ENCODE data around the gene PHF21B.

PHF21B gene

DNA sequence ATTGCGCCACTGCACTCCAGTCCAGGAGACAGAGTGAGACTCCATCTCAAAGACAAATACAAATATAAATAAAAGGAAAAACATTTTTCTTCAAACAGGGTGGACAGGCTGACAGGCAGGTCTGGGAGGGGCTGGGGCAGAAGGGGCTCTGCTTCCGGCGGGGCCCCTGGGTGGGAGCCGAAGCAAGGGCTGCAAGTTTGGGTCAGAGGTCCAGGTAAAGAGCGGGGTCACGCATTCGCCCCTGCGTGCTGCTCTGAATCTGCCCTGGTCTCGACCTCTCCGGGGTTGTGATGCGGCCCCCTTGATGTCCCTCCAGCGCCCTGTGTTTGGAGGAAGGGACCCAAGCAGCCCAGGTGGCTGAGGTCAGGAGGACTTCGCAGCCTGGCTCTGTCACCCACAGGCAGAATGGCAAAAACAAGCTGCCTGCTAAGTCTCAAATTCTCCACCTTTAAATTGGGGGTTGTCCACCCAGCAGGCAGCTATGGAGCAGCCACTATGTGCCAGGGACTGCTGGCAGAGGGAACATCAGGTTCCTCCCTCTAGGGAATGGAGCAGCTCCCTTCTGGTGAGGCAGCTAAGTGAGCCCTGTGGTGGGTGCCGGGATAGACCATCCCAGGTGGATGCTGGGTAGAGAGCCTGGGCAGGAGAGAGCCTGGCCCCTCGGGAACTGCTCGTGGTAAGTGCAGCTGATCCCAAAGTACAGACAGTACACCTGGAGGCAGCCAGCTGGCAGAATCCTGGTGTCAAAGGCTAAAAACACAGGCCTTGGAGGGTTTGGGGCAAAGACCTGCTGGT lies 10.3 kb upstream of the PHF21B start:
- DNase-seq (ENCODE audit: extremely low read depth in 1 of 2, low read depth in 1 of 2): no peak

DNA sequence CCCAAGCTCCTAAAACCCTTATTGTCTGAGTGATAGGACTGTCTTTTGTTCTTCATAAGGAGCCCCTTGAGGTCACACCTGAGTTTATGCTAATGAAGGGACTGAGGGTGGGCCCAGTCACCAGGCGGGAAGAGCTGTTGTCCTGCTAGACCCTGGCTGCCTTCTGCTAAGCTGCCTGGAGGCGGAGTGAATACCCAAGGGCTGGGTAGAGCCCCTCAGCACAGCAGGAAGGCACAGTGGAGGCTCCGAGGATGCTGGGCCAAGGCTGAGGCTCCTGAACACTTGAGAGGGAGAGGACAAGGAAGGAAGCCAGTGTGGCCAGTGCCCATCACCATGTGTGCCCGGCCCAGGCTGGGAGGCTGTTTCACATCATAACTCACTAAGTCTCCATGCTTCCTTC lies 4.8 kb upstream of the PHF21B start:
- no peak for DNase-seq (ENCODE audit: extremely low read depth in 1 of 2, low read depth in 1 of 2)

DNA sequence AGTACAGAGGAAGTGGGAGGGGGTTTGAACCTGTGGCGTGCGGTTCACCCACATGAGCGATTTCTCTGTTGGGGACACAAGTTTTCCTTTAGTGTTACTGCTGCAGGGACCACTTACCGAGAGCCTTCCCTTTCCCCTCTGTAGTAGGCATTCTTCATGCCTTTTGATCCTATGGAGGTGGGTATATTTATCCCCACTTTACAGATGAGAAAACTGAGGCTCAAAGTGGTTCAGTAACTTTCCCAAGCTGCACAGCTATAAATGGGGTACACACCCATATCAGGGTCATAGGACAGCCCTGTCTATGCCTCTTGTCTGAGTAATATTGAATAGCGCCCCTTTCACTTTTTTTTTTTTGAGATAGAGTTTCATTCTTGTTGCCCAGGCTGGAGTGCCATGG lies 3.3 kb upstream of the PHF21B start:
- DNase-seq (ENCODE audit: extremely low read depth in 1 of 2, low read depth in 1 of 2): no peak

DNA sequence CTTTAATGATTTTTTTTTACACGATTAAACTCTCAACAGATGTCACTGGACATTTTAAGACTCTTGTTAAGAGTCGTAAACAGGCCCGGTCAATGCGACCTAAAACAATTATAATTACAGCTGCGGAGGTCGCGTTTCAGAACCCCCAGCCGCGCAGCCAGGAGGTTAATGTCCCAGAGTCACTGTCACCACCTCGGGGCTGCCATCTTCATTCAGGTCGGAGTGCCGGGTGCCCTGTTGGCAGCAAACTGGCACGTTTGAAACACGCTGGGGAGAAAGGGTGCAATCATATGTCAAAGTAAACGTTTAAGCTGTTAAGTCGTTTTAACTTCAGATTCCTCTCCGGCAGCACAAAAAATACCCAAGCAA lies 711 bp upstream of the PHF21B start:
- DNase-seq (ENCODE audit: extremely low read depth in 1 of 2, low read depth in 1 of 2): no peak

DNA sequence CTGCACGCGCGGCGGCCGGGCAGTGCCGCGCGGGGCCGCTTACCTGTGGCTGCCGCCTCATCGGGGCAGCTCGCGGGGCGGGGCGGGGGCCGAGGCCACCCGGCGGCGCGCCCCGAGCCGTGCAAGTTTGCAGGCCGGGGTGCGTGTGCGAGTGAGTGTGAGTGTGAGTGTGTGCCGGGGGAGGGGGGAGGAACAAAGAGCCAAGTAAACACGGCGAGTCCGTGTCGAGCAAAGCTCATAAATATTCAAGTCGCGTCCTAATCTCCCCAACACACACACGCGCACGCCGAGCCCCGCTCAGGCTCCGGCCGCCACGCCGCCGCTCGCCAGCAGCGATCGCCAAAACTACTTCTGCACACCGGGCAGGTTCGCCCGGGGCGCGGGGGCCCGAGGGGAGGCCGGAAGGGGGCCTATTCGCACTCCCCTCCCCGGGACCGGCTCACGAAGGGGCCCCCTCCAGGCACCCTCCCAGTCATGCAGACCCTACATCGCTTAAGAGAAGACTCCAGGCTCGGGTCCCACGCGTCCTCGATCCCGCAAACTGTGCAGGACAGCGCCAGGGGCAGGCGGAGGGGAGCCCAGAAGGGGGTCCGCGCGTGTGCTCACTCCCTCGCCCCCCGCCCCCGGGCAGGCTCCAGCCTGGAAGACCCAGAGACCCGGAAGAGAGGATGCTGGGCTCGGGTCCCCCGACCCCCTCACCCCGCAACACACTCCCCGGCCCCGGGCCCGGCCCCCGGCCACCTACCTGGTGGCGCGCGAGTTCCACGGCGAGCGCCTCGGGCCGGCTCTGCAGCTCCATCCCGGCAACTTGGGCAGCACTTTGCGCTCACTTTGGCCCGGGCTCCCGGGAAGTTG lies 827 bp downstream of the PHF21B start:
- no peak for DNase-seq (ENCODE audit: extremely low read depth in 1 of 2, low read depth in 1 of 2)

DNA sequence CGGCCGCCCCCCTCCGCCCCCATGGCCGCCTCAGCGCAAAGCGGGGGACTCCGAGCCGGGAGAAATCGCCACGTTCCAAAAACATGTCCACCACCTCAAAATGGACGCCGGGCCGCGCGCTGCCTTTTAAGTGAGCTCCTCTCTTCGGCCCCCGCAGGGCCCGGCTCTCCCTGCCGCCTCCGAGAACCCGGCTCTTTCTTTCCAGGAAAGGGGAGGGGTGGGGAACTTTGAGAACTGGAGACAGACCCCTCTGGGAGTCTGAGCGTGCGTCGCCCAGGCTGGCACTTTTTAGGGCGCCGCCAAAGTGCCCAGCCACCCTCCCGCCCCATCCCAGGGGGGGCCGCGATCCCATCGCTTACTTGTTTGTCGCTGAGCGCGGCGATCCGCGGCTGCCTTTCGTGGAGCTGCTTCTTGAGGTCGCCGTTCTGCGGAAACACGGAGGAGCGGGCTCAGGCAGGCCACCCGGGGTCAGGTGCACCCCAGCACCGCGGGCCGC lies 1.6 kb downstream of the PHF21B start:
- DNase-seq (ENCODE audit: extremely low read depth in 1 of 2, low read depth in 1 of 2): no peak

DNA sequence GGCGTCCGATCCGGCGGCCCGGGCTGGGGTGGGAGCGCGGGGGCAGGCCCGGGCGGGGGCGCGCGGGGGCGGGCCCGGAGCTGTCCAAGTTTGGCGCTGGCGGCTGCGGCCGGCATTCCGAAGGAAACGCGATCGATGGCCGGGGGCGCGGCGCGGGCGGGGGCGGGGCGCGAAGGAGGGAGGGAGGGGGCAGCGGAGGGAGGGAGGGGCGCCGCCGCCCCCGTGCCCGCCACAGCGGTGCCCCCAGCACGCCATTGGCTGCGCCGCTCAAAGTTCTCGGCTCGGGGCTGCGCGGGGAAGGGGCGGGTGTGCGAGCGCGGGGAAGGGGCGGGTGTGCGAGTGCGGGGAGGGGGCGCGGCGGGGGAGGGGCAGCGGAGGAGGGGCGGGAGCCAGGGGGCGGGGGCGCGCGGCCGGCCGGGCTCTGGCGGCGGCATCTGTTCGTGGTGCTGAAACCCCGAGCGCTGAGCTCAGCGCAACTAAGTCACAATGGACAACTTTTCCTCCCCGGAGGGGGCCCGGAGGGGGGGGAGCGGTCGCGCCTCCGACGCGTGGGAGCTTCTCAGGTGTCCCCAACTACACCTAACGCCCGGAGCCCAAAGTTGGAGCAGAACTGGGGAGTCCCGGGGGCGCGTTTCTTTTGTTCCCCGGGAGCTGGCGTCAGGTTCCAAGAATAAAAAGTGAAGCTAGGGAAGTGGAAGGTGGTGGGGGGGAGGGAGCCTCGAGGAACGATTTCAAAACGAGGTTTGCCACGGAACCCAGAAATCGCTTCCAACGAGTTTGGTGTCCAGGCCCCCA lies 2.2 kb downstream of the PHF21B start:
- no peak for DNase-seq (ENCODE audit: extremely low read depth in 1 of 2, low read depth in 1 of 2)

DNA sequence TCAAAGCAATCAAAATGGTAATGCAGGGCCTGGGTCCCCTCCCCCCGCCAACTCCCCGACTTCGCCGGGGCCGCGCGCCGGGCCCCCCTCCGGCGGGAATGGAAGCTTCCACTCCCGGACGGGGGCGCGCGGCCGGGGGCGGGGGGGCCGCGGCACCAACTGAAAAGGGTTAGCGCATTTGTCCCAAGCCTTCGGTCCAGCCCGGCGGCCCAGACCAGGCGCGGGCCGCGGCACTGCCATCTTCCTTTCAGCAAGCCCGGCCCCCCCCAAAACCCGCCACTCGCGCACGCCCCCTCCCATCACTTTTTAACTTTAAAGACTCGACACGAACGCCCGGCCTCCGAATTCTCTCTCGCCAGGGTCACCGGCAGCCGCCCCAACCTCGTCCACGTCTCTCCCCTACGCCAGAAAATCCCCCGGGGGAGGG lies 2.8 kb downstream of the PHF21B start:
- no peak for DNase-seq (ENCODE audit: extremely low read depth in 1 of 2, low read depth in 1 of 2)

DNA sequence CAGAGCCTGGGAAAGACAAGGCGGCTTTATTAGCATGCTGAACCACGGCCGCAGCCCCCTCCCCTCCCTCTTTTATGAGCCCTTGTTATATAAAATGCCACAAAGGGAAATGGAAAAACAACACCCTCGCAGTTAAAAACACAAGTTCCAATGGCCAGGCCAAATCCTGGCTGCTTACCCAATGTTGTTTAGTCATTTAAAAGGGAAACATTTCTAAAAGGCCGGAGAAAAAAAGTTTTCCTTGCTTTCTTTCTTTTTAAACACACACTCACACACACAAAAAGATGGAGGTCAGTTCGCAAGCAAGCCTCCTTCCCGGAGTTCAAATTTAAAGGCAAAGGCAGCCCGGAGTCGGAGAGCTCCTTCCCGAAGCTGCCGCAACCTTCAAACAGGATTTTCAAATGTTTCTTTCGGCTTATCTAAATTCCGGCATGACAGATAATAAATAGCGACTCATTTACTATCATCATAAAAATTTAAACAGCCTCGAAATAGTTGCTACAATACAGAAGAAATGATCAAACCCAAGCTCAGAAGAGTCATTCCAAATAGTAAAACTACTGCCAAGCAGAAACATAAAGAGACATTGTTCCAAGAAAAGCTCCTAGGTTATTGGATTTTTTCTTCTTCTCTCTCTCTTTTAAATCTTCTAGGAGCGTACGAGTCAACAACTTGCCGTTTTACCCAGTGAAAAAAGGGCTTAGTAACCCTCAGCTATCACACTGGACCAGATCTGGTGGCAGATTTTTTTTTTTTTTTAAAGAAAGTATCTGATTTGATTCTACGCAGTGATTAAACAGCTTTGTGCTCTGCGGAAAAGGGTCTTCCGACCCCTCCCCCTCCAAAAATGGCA lies 3.5 kb downstream of the PHF21B start:
- DNase-seq (ENCODE audit: extremely low read depth in 1 of 2, low read depth in 1 of 2): no peak

DNA sequence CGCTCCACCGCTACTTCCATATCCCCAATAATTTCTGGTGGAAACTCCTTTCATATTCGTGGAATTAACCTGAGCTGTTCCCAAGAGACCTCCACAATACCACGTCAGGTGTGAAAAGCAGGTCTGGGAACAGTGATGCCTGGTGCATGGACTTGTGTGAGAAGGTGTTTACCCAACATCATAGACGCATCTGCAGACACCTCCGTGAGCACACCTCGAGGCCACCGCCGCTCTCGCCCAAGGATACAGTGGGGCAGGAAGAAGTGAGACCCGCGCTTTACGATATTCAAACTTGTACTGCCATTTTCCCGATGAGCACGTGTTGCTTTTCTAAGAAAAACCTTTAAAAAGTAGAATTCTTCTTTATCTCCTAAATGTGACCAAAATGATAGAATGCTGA lies 8.2 kb downstream of the PHF21B start:
- no peak for DNase-seq (ENCODE audit: extremely low read depth in 1 of 2, low read depth in 1 of 2)

DNA sequence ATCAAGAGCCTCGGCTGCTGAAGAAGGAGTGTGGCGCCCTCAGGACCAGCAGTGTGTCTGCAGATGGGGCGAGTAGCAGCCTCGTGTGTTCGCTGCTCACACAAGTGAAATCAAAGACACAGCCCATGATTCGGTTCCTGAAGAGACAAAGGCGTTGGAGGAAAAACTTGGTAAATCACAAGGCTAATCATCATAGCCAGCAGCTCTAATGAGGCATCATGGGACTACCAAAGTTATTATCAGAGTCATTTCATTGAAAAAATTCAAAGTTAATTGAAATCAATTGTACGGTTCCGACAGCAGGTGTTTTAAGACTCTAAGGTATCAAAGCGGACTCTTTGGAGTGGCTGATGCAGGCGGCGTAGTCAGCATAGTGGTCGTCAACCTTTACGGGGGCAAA lies 9.5 kb downstream of the PHF21B start:
- no peak for DNase-seq (ENCODE audit: extremely low read depth in 1 of 2, low read depth in 1 of 2)

DNA sequence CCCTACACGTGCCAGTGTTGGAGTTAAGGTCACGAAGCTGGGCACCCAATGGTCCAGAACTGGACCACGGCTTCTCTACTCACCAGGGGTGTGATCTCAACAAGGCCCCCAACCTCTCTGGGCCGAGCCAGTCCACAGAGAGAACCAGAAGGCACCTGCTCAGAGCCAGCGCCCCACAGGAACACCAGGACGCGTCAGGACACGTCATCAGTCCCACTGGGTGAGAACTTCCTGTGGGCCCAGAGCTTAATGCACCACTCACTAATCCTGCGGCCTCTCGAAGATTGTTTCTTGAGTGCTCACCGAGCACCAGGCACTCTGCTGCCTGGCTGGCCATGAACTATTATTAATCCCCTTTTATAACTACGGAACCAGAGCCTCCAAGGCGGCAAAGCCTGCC lies 10.1 kb downstream of the PHF21B start:
- no peak for DNase-seq (ENCODE audit: extremely low read depth in 1 of 2, low read depth in 1 of 2)

DNA sequence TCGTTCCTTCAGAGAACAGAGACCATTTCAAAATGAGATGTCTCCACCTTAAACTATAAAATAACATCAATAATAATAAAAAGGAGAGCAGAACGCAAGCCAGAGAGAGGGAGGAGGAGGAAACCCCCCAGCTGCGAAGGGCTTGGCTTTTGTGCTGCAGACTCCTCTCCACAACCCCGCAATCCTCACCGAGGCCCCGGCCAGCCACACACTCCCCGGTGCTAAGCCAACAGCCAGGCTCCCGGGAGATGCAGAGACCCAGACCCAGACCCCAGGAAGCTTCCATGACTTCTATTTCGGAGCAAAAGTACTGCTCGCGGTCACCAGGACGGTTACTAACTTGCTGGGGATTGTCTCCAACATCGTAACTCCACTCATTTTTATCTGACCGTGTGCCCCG lies 10.6 kb downstream of the PHF21B start:
- no peak for DNase-seq (ENCODE audit: extremely low read depth in 1 of 2, low read depth in 1 of 2)

DNA sequence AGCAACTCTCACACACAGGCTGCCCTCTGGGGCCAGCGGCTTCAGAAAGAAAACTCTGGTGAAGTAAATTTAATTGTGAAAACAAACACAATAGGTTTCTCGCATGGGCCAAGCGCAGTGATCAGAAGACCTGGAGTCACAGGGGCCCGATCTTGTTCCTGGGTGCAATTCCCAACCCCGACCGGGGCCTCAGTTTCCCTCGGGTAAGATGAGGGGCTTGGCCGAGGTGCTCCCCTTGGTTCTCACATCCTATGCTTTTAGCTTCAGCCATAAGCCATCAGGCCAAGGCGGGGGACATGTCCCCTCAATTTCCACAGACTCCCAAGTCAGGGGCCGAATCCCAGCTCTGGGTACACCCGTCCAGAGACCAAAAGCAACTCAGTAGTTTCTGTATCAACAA lies 11.5 kb downstream of the PHF21B start:
- no peak for DNase-seq (ENCODE audit: extremely low read depth in 1 of 2, low read depth in 1 of 2)

DNA sequence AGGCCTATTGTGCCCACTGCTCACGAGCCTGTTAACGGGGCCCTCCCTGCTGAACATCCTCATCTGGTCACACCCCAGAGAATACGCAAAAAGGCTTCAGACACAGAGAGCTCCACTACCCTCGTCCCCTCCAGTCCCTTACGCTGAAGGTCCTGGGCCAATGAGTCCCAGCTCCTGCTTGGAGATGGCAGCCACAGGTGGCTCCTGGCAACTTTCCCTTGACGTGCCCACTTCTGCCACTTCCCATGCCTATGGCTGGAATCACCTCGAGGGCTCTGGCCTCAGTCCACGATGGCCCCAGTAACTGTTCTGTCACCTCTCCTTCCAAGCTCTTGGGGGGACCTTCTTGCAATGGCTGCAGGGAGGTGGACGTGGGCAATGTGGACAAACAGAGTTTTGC lies 12.7 kb downstream of the PHF21B start:
- DNase-seq (ENCODE audit: extremely low read depth in 1 of 2, low read depth in 1 of 2): no peak

DNA sequence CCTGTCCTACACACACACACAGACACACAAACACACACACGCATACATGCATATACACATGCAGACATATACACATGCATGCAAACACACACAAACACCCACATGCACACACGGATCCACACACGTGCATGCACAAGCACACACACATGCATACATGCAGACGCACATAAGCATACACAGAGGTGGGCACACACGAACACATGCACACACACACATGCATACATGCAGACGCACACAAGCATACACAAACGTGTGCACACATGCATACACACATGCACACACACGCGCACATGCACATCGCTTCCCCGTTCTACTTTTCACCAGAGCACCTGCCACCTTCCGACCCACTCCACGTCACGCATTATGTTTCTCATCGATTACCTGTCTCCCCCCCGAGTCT lies 13.2 kb downstream of the PHF21B start:
- no peak for DNase-seq (ENCODE audit: extremely low read depth in 1 of 2, low read depth in 1 of 2)

DNA sequence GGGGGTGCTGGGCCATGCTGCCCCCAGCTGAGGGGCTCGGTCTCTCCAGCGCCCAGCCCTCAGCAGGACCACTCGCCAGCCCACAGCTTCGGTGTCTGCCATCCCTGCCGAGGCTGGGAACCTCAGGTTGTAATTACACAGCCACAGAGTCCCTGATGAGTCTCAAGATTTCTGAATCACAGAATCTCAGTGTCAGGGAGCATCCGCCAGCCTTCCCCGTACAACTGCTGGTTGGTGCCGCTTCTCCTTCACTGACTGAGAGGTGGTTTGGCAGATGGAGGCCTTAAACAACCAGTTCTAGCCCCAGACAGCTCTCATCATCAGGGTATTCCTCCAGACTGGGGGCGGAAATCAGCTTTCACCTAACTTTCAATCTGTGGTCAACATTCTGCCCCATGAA lies 13.7 kb downstream of the PHF21B start:
- DNase-seq (ENCODE audit: extremely low read depth in 1 of 2, low read depth in 1 of 2): no peak

DNA sequence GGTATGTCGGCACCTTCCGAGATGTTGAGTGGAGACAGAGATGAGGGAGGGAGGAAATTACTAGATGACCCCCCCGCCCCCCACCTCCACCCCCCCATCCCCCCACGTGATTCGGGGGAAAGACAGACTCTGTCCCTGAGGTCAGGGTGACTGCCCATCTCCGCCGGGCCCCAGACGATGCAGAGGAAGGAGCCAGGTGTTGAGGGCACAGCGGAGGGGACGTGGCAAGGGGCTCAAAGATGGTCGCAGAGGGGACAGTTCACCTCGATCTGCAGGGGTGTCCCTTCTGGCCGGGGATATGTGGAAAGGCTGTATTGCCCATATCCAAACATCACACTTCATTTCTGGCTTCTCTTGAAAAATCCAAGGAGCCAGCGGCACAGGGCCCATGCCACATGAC lies 14.1 kb downstream of the PHF21B start:
- no peak for DNase-seq (ENCODE audit: extremely low read depth in 1 of 2, low read depth in 1 of 2)

DNA sequence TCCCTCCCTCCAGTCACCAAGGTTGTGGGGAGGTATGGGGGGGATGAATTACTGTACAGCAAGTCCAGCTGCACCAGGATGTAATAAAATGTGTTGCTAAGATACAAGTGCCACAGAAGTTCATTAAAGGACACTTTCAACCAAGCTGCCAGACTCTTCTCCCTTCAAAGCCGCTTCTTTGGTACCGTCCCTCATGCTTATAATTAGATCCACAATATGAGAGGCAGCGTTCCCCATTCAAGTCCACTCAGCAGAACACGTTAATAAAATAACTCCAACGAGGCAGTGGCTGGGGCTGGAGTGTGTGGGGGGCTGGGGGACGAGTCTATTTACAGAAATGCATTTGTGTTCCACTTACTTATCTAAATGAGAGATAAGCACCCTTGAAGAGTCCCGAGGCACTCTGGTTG lies 14.7 kb downstream of the PHF21B start:
- DNase-seq (ENCODE audit: extremely low read depth in 1 of 2, low read depth in 1 of 2): no peak

DNA sequence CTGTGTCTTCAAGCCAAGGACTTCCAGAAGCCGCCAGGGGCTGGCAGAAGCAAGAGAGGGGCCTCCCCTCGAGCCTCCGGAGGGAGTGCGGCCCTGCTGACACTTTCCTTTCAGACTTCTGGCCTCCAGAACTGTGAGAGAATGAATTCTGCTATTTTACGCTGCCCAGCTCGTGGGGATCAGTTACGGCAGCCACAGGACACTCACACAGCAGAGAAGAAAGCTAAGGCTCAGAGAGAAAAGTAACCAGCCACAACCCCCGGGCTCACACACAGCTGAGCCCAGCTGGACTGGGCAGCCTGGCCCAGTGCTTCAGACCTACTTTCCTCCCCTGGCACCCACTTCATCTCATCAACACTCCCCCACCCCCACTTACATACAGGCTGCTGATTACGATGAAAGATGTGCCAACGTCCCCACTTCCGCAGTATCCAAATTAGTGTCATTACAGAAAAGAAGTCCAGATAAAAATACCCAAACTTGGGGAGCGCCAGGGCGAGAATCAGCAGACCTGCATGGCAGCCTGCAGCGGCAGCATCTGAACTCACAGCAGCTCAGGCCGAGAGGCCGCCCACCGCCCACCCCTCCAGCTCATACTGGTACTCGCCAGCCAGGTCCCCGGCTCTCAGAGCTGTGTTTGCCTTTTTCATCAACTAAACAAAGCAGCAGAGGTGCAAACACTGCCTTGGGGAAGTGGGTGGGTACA lies 15.3 kb downstream of the PHF21B start:
- no peak for DNase-seq (ENCODE audit: extremely low read depth in 1 of 2, low read depth in 1 of 2)

Data from activated CD8-positive, alpha-beta memory T cell treated with anti-CD3 and anti-CD28 coated beads for 1 hour (primary cell).